Trophoblast cell (in vitro differentiated cells and primary cell): Measurements from ENCODE around the gene ACCS.

ENCODE experiments used
- DNase-seq, 2 donors: peaks; one replicate each; pipeline ENCODE4 v3.0.0-alpha.2; 2016
- H2AFZ ChIP-seq: 2 replicates; pipeline ENCODE4 v1.6.1; 2013; ENCODE audit warnings: low read length, moderate library complexity, mild to moderate bottlenecking; ENCODE audit not compliant: insufficient read depth, poor library complexity
- H2AK5ac ChIP-seq: 2 replicates; pipeline ENCODE4 v1.6.1; 2013; ENCODE audit warnings: mild to moderate bottlenecking, low read length
- H2BK120ac ChIP-seq: 2 replicates; pipeline ENCODE4 v1.6.1; 2013; ENCODE audit warnings: low read length, mild to moderate bottlenecking, moderate library complexity; ENCODE audit not compliant: insufficient read depth, poor library complexity
- H2BK12ac ChIP-seq: 2 replicates; pipeline ENCODE4 v1.6.1; 2013; ENCODE audit warnings: mild to moderate bottlenecking, low read length, moderate library complexity
- H2BK5ac ChIP-seq: 2 replicates; pipeline ENCODE4 v1.6.1; 2013; ENCODE audit warnings: low read length, low read depth, moderate library complexity, mild to moderate bottlenecking; ENCODE audit not compliant: poor library complexity
- H3K14ac ChIP-seq: 2 replicates; pipeline ENCODE4 v1.6.1; 2013; ENCODE audit warnings: mild to moderate bottlenecking, low read length
- H3K18ac ChIP-seq: 2 replicates; pipeline ENCODE4 v1.6.1; 2013; ENCODE audit warnings: mild to moderate bottlenecking, low read length
- H3K23ac ChIP-seq: 2 replicates; pipeline ENCODE4 v1.6.1; 2013; ENCODE audit warnings: low read length
- H3K27ac ChIP-seq: 2 replicates; pipeline ENCODE4 v1.5.1; 2013; ENCODE audit warnings: low read depth, mild to moderate bottlenecking, inconsistent platforms, low read length, moderate library complexity
- H3K27me3 ChIP-seq: 2 replicates; pipeline ENCODE4 v1.6.1; 2013; ENCODE audit warnings: inconsistent platforms, mild to moderate bottlenecking, low read length, moderate library complexity; ENCODE audit not compliant: insufficient read depth
- H3K36me3 ChIP-seq, 2 experiments: 1 replicate in 1 of 2; 2 replicates in 1 of 2; pipeline ENCODE4 v1.6.1; 2013; ENCODE audit warnings: low read length in 2 of 2, mild to moderate bottlenecking in 2 of 2, moderate library complexity in 1 of 2; ENCODE audit not compliant: insufficient read depth in 2 of 2, control insufficient read depth in 1 of 2
- H3K4ac ChIP-seq: 2 replicates; pipeline ENCODE4 v1.6.1; 2013; ENCODE audit warnings: low read depth, mild to moderate bottlenecking, low read length, moderate library complexity
- H3K4me1 ChIP-seq, 2 experiments: 1 replicate in 1 of 2; 2 replicates in 1 of 2; pipeline ENCODE4 v1.6.1; 2013; ENCODE audit warnings: low read length in 2 of 2, mild to moderate bottlenecking in 2 of 2, moderate library complexity in 1 of 2; ENCODE audit not compliant: insufficient read depth in 2 of 2, control insufficient read depth in 1 of 2
- H3K4me2 ChIP-seq: 2 replicates; pipeline ENCODE4 v1.6.1; 2013; ENCODE audit warnings: inconsistent platforms, mild to moderate bottlenecking, low read length, moderate library complexity
- H3K4me3 ChIP-seq: 2 replicates; pipeline ENCODE4 v1.5.1; 2013; ENCODE audit warnings: mild to moderate bottlenecking, low read depth, low read length, inconsistent platforms
- H3K79me1 ChIP-seq: one replicate; pipeline ENCODE4 v1.6.1; 2013; ENCODE audit warnings: low read length
- H3K79me2 ChIP-seq: 2 replicates; pipeline ENCODE4 v1.6.1; 2013; ENCODE audit warnings: low read length, mild to moderate bottlenecking; ENCODE audit not compliant: control insufficient read depth, insufficient read depth, poor library complexity
- H3K9ac ChIP-seq: 2 replicates; pipeline ENCODE4 v1.6.1; 2013; ENCODE audit warnings: mild to moderate bottlenecking, low read length
- H3K9me3 ChIP-seq: 2 replicates; pipeline ENCODE4 v1.6.1; 2013; ENCODE audit warnings: low read depth, mild to moderate bottlenecking, control low read depth, inconsistent platforms, low read length; ENCODE audit not compliant: insufficient read depth
- H4K12ac ChIP-seq: 2 replicates; pipeline ENCODE4 v1.6.1; 2013; ENCODE audit warnings: low read depth, mild to moderate bottlenecking, low read length, moderate library complexity
- H4K8ac ChIP-seq: 2 replicates; pipeline ENCODE4 v1.6.1; 2013; ENCODE audit warnings: low read depth, mild to moderate bottlenecking, low read length, moderate library complexity
- H4K91ac ChIP-seq: one replicate; pipeline ENCODE4 v1.6.1; 2013; ENCODE audit warnings: low read depth, mild to moderate bottlenecking, low read length, moderate library complexity
- WGBS: extraction: QIAGEN DNeasy Blood & Tissue Kit; methylation state at CpG from one replicate; pipeline ENCODE4 v1.1.7; 2013; ENCODE audit warnings: missing lambda C conversion rate; ENCODE audit not compliant: insufficient read length, insufficient coverage; ENCODE audit errors: extremely low coverage; 5-methylcytosine and 5-hydroxymethylcytosine counted together

The ACCS gene

DNA sequence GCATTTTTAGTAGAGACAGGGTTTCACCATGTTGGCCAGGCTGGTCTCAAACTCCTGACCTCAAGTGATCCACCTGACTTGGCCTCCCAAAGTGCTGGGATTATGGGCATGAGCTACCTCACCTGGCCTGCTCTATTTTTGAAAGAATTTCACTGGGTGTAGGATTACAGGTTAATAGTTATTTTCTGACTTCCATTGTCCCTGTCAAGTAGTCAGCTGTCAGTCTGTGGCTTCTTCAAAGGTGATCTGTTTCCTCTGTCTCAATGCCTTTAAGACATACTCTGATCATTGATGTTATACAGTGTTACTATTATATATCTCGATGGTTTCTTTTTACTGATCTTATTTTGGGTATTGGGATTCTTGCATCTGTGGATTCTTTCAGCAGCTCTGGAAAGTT is 19.3 kb downstream of the ACCS start:
- no peaks in the 10 kb centered on the region for H3K79me2 ChIP-seq
- H3K27me3 ChIP-seq, result no peaks in the 10 kb centered on the region
- no peaks in the 10 kb centered on the region for H3K4me1 ChIP-seq
- no peak overlapping the region for H3K27ac ChIP-seq
- no peak overlapping the region for H2AFZ ChIP-seq
- H2AK5ac ChIP-seq, result no peak overlapping the region
- H3K36me3 ChIP-seq, result no peaks in the 10 kb centered on the region
- H4K8ac ChIP-seq, result no peak overlapping the region
- no peak overlapping the region for H4K12ac ChIP-seq
- H3K9ac ChIP-seq, result no peak overlapping the region
- H3K18ac ChIP-seq, result no peak overlapping the region
- DNase-seq, result no peak
- no peaks in the 10 kb centered on the region for H3K9me3 ChIP-seq
- no peak overlapping the region for H2BK5ac ChIP-seq
- no peak overlapping the region for H2BK12ac ChIP-seq
- H3K79me1 ChIP-seq, result no peaks in the 10 kb centered on the region
- H3K14ac ChIP-seq, result no peak overlapping the region
- no peak overlapping the region for H4K91ac ChIP-seq
- no peak overlapping the region for H3K4ac ChIP-seq
- H3K4me2 ChIP-seq, result no peak overlapping the region
- no peak overlapping the region for H3K4me3 ChIP-seq
- H3K23ac ChIP-seq, result no peak overlapping the region
- no CpG with 5 or more reads among the region's 1 CpG for WGBS
- no peak overlapping the region for H2BK120ac ChIP-seq

- H3K27me3 ChIP-seq, result no peaks in the 10 kb centered on the region
- H3K4ac ChIP-seq, result no peak overlapping the region
- no peak overlapping the region for H2BK120ac ChIP-seq
- no peak overlapping the region for H3K18ac ChIP-seq
- H2BK12ac ChIP-seq, result no peak overlapping the region
- no peaks in the 10 kb centered on the region for H3K36me3 ChIP-seq
- H3K79me1 ChIP-seq, result no peaks in the 10 kb centered on the region
- no CpG with 5 or more reads among the region's 4 CpGs for WGBS
- no peak overlapping the region for H2AFZ ChIP-seq
- H3K14ac ChIP-seq, result no peak overlapping the region
- no peak for DNase-seq
- no peak overlapping the region for H3K4me2 ChIP-seq
- no peaks in the 10 kb centered on the region for H3K9me3 ChIP-seq
- H3K9ac ChIP-seq, result no peak overlapping the region
- H3K4me3 ChIP-seq, result no peak overlapping the region
- H2BK5ac ChIP-seq, result no peak overlapping the region
- H3K23ac ChIP-seq, result no peak overlapping the region
- H3K27ac ChIP-seq, result no peak overlapping the region
- no peak overlapping the region for H4K8ac ChIP-seq
- H4K12ac ChIP-seq, result no peak overlapping the region
- no peaks in the 10 kb centered on the region for H3K79me2 ChIP-seq
- H4K91ac ChIP-seq, result no peak overlapping the region
- no peaks in the 10 kb centered on the region for H3K4me1 ChIP-seq
- H2AK5ac ChIP-seq, result no peak overlapping the region
Measured at GRCh38 chr11:44088377-44088776, 22.3 kb downstream of the ACCS start.

- no CpG with 5 or more reads among the region's 4 CpGs for WGBS
Measured at GRCh38 chr11:44088871-44089270, 22.8 kb downstream of the ACCS start.

DNA sequence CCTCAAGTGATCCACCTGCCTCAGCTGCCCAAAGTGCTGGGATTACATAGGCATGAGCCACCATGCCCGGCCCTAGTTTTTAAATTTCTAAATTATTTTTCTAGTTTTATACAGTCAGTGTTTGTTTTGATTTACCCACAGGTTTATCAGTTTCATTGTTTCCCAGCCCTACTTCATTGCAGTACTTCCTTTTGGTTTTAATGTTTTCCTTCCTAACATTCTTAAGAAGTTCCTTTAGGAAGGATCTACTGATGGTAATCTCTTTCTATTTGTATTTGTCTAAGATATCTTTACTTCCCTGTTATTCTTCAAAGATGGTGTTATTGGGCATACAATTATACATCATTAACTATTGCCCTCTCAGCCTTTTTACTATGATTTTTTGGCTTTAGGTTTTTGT is 24.5 kb downstream of the ACCS start:
- no peak overlapping the region for H4K8ac ChIP-seq
- DNase-seq, result no peak
- WGBS, result no CpG with 5 or more reads among the region's 1 CpG

More at GRCh38 chr11:44088871-44089270, 22.8 kb downstream of the ACCS start:
- H3K4me3 ChIP-seq, result no peak overlapping the region
- H2BK12ac ChIP-seq, result no peak overlapping the region
- no peak overlapping the region for H4K91ac ChIP-seq
- H4K8ac ChIP-seq, result no peak overlapping the region
- H3K4ac ChIP-seq, result no peak overlapping the region
- no peak overlapping the region for H3K14ac ChIP-seq
- no peak overlapping the region for H2BK120ac ChIP-seq
- H3K36me3 ChIP-seq, result no peaks in the 10 kb centered on the region
- no peaks in the 10 kb centered on the region for H3K79me1 ChIP-seq
- no peak overlapping the region for H2BK5ac ChIP-seq
- no peak overlapping the region for H3K18ac ChIP-seq
- no peaks in the 10 kb centered on the region for H3K9me3 ChIP-seq
- H3K23ac ChIP-seq, result no peak overlapping the region
- H3K4me1 ChIP-seq, result no peaks in the 10 kb centered on the region
- no peak overlapping the region for H2AK5ac ChIP-seq
- no peak overlapping the region for H4K12ac ChIP-seq
- no peaks in the 10 kb centered on the region for H3K27me3 ChIP-seq
- H2AFZ ChIP-seq, result no peak overlapping the region
- no peaks in the 10 kb centered on the region for H3K79me2 ChIP-seq
- DNase-seq, result no peak
- no peak overlapping the region for H3K9ac ChIP-seq
- H3K4me2 ChIP-seq, result no peak overlapping the region
- H3K27ac ChIP-seq, result no peak overlapping the region

More for the DNA sequence above, 24.5 kb downstream of the ACCS start:
- Histone ChIP-seq H3K27ac (no peak overlapping the region), H3K9ac (no peak overlapping the region), H2AK5ac (no peak overlapping the region), H4K12ac (no peak overlapping the region), H3K4ac (no peak overlapping the region), H2AFZ (no peak overlapping the region), H3K4me1 (no peaks in the 10 kb centered on the region), H3K79me1 (peaks cover under 1% of the 10 kb centered on the region), H3K18ac (no peak overlapping the region), H3K4me2 (no peak overlapping the region), H4K91ac (no peak overlapping the region), H2BK5ac (no peak overlapping the region), H3K4me3 (no peak overlapping the region), H3K14ac (no peak overlapping the region), H3K23ac (no peak overlapping the region), H3K36me3 (no peaks in the 10 kb centered on the region), H2BK12ac (no peak overlapping the region), H3K79me2 (peaks cover under 1% of the 10 kb centered on the region), H3K9me3 (no peaks in the 10 kb centered on the region), H3K27me3 (no peaks in the 10 kb centered on the region), H2BK120ac (no peak overlapping the region)
